K562 (cell line): ENCODE results near the gene FSTL4. TPM values are rescaled to one million over a fixed set of nuclear protein-coding genes. Genes with fewer than 3 reads are reported as not detected.

Experiments
- ATF2 ChIP-seq: sonication (generic); formaldehyde crosslinking; IDR thresholded peaks from 2 replicates; pipeline ENCODE4 v1.8.1; 2022; ENCODE audit warnings: missing genetic modification reagents
- BHLHE40 ChIP-seq: IDR thresholded peaks from 2 replicates; pipeline ENCODE4 v1.6.1; 2011; ENCODE audit warnings: low read length, improper control_type of control experiment
- CBX3 ChIP-seq, 2 experiments: IDR thresholded peaks; 1 replicate in 1 of 2; 2 replicates in 1 of 2; pipeline ENCODE4 v1.6.1; 2012; ENCODE audit warnings: inconsistent platforms in 2 of 2, low read length in 2 of 2, borderline replicate concordance in 1 of 2, control low read depth in 1 of 2
- CSDE1 ChIP-seq, 2 experiments: fragments of 450-650 bp; IDR thresholded peaks; 2 replicates each; pipeline ENCODE4 v1.6.1; 2016; ENCODE audit warnings: mild to moderate bottlenecking in 1 of 2
- CTCFL ChIP-seq: IDR thresholded peaks from 2 replicates; pipeline ENCODE4 v1.6.1; 2011; ENCODE audit warnings: borderline replicate concordance, low read depth, mild to moderate bottlenecking, moderate library complexity, low read length; ENCODE audit not compliant: insufficient read depth, poor library complexity, severe bottlenecking
- EP400 ChIP-seq: fragments of 450-650 bp; IDR thresholded peaks from 2 replicates; pipeline ENCODE4 v1.6.1; 2017; ENCODE audit warnings: antibody characterized with exemption, mild to moderate bottlenecking, moderate library complexity
- IRF2 ChIP-seq: sonication (generic); formaldehyde crosslinking; IDR thresholded peaks from 2 replicates; pipeline ENCODE4 v1.8.1; 2022; ENCODE audit warnings: mild to moderate bottlenecking, missing genetic modification reagents
- IRF9 ChIP-seq: fragments of 450-650 bp; IDR thresholded peaks from 2 replicates; pipeline ENCODE4 v1.6.1; 2016; ENCODE audit warnings: missing biosample characterization, missing genetic modification characterization
- MAFK ChIP-seq: IDR thresholded peaks from 2 replicates; pipeline ENCODE4 v1.6.1; 2011; ENCODE audit warnings: low read length, improper control_type of control experiment
- NFATC3 ChIP-seq: fragments of 450-650 bp; IDR thresholded peaks from 2 replicates; pipeline ENCODE4 v1.6.1; 2017; ENCODE audit warnings: mild to moderate bottlenecking
- NR2C2 ChIP-seq, 2 experiments: fragments of 200-800 bp in 1 of 2; sonication (Bioruptor generic) in 1 of 2; sonication (generic) in 1 of 2; formaldehyde crosslinking in 1 of 2; IDR thresholded peaks; 2 replicates each; pipeline versions ENCODE4 v1.6.1 to v1.8.0; 2016 to 2022; ENCODE audit warnings: mild to moderate bottlenecking in 1 of 2, missing compliant biosample characterization in 1 of 2, missing genetic modification characterization in 1 of 2, missing genetic modification reagents in 1 of 2
- PHTF2 ChIP-seq: fragments of 250-450 bp; sonication (Bioruptor Pico); IDR thresholded peaks from 2 replicates; pipeline ENCODE4 v1.5.0; 2021; ENCODE audit warnings: mild to moderate bottlenecking
- PKNOX1 ChIP-seq: fragments of 450-650 bp; IDR thresholded peaks from 2 replicates; pipeline ENCODE4 v1.6.1; 2016
- PPARD ChIP-seq: fragments of 250-450 bp; sonication (Bioruptor Pico); IDR thresholded peaks from 2 replicates; pipeline ENCODE4 v1.8.0; 2022; ENCODE audit warnings: inconsistent platforms, mild to moderate bottlenecking, moderate library complexity
- PRMT5 ChIP-seq: sonication (generic); formaldehyde crosslinking; IDR thresholded peaks from 2 replicates; pipeline ENCODE4 v1.5.0; 2020; ENCODE audit warnings: missing genetic modification reagents
- SPI1 ChIP-seq: IDR thresholded peaks from 2 replicates; pipeline ENCODE4 v1.6.1; 2011; ENCODE audit warnings: low read depth, low read length, control low read depth, borderline replicate concordance
- STAT5B ChIP-seq: fragments of 250-450 bp; sonication (Bioruptor Pico); IDR thresholded peaks from 2 replicates; pipeline ENCODE4 v1.8.0; 2021; ENCODE audit warnings: mild to moderate bottlenecking, inconsistent platforms
- STAT6 ChIP-seq: sonication (generic); formaldehyde crosslinking; IDR thresholded peaks from 2 replicates; pipeline ENCODE4 v1.8.1; 2023; ENCODE audit warnings: mild to moderate bottlenecking, missing genetic modification reagents
- THRB ChIP-seq: fragments of 450-650 bp; formaldehyde crosslinking; conservative IDR thresholded peaks from 2 replicates; pipeline ENCODE4 v1.4.0; 2022; ENCODE audit warnings: mild to moderate bottlenecking, missing genetic modification characterization
- ZNF644 ChIP-seq: fragments of 200-800 bp; sonication (Bioruptor generic); IDR thresholded peaks from 2 replicates; pipeline ENCODE4 v1.6.1; 2016; ENCODE audit warnings: low read depth, missing genetic modification characterization, missing compliant biosample characterization
- polyA plus RNA-seq, 8 experiments: library from polyadenylated mRNA; depleted of rRNA in 4 of 8; stranded (reverse) in 5 of 8; unstranded in 3 of 8; fragments of >200 nt; fragmentation: Nextera tagmentation in 2 of 8; fragmentation: Illumina TruSeq in 1 of 8; extraction: Ambion mirVana in 2 of 8; extraction: Trizol in 1 of 8; gene quantifications; 2 replicates each; pipeline versions ENCODE4 v1.2.1 to v1.2.3, GENCODE V29; 2011 to 2014; ENCODE audit warnings: inconsistent platforms in 1 of 8, missing spikeins in 1 of 8
- total RNA-seq, 7 experiments: library from RNA; depleted of rRNA in 6 of 7; stranded (reverse); fragments of >200 nt in 6 of 7; fragmentation: Illumina TruSeq in 2 of 7; extraction: Trizol in 2 of 7; gene quantifications; 2 replicates each; pipeline versions ENCODE4 v1.2.1 to v1.2.3, GENCODE V29; 2011 to 2021; ENCODE audit warnings: low replicate concordance in 1 of 7

FSTL4 gene
- total and polyA plus RNA-seq, 9 of the 15 experiments (the other 6 are each of a cell fraction or from before 2014, with no cell fraction given): 0.08 to 0.18 (median 0.10) TPM; not detected in 5

GRCh38 chr5:133267601-133268000 lies 344.7 kb downstream of the FSTL4 start (continued):
- no peak for TF ChIP-seq ATF2
- TF ChIP-seq ZNF644 (tag): no peak
- no peak for TF ChIP-seq SPI1
- no peak for TF ChIP-seq CBX3 (IDR thresholded peaks at IDR 0.05; ENCODE audit: borderline replicate concordance in 1 of 2, low read length in 2 of 2)
- no peak for TF ChIP-seq EP400
- TF ChIP-seq PKNOX1: 0 out of 2 replicates have a peak, but pooled peaks have one; percentile 20
- no peak for TF ChIP-seq IRF9 (tag)
- TF ChIP-seq THRB (CRISPR knock-in tag): no peak
- TF ChIP-seq PRMT5 (CRISPR knock-in tag): no peak
- no peak for TF ChIP-seq MAFK
- no peak for TF ChIP-seq IRF2 (CRISPR knock-in tag)
- TF ChIP-seq NR2C2 (CRISPR knock-in tag; IDR thresholded peaks at IDR 0.05): no peak
- peak; percentile 54 for TF ChIP-seq NR2C2 (tag; IDR thresholded peaks at IDR 0.05)
- no peak for TF ChIP-seq STAT6 (CRISPR knock-in tag)
- TF ChIP-seq BHLHE40: peak; percentile 56; the same call in 1 of the 2 replicates
- no peak for TF ChIP-seq PHTF2 (CRISPR knock-in tag)
- TF ChIP-seq STAT5B (CRISPR knock-in tag): no peak
- no peak for TF ChIP-seq CSDE1 (IDR thresholded peaks at IDR 0.05)
- TF ChIP-seq CTCFL: no peak
- no peak for TF ChIP-seq NFATC3
- TF ChIP-seq PPARD (CRISPR knock-in tag): no peak
